Inflammatory macrophage (primary cell): ENCODE results near the gene CA6.
"Not testable (repeated sequence)": the region's sequence is repeated elsewhere in the genome, so short reads cannot be mapped to it uniquely, and the experiment has no call there.

Experiments used
- DNase-seq, 2 donors: peaks; one replicate each; pipeline ENCODE4 v3.0.0-alpha.2; 2020 to 2022

Gene CA6

DNA sequence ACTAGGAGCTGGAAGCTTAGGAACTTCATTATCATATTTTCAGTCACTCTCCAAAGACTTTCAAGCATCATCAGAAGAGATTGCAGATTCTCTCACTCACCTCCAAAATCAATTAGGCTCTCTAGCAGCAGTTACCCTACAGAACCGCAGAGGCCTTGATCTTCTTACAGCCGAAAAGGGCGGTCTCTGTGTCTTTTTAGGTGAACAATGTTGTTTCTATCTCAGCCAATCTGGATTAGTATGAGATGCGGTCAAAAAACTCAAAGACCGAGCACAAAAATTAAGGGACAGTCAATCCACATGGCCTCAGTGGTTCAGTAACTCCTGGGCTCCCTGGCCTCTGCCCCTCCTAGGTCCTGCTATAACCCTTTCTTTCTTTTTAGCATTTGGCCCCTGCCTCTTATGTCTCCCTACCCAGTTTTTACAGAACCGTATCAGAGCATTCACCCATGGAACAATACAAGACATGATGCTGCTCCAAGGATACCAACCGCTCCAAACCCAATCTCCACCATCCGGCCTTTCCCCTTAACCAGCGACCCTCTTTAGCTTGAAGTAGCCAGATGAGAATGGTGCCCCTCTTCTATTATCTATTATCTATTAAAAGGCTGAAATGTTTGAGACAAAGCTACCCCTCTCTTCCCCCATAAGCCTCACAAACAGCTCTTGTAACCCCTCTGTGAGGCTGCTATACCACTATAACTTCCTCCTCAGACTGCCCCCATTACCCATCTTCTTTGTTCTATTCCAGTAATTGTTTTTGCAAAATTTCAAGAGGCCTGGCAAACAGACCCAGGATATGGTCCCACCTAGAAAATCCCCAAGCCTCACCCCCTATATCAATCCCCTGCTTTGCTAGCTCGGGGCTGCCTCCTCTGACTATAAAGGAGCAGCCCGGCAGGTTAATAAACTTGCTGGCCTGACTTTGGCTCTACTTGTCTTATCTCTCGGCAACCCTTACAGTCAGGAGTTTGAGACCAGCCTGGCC is 18.7 kb upstream of the CA6 start:
- no peak for DNase-seq

DNA sequence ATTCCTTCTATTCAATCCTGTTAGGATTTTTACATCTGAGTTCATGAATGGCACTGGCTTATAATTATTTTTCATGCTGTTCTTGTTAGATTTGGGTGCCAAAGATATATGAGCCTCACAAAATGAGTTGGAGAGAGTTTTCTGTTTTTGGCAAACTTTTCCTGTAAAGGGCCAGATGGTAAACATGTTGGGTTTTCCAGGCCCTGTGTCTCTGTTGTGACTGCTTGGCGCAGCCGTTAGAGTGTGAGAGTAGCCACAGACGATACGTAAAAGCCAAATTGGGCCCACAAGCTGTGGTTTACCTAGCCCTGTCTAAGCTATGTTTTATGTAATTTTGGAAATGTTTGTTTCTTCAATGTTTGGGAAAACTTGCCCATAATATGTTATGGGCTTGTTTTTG is 15.6 kb upstream of the CA6 start:
- DNase-seq = no peak

DNA sequence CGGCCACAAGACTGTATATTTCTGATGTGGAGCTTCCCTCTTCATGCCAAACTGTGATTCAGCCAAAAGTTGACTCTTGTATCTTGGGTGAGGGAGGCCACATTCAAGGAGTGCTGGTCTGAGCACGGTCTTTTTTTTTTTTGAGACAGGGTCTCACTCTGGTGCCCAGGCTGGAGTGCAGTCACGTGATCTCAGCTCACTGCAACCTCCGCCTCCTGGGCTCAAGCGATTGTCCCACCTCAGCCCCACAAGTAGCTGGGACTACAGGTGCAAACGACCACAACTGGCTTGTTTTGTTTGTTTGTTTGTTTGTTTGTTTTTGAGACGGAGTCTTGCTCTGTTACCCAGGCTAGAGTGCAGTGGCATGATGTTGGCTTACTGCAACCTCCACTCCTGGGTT is 8.6 kb upstream of the CA6 start:
- not testable (repeated sequence) for DNase-seq

DNA sequence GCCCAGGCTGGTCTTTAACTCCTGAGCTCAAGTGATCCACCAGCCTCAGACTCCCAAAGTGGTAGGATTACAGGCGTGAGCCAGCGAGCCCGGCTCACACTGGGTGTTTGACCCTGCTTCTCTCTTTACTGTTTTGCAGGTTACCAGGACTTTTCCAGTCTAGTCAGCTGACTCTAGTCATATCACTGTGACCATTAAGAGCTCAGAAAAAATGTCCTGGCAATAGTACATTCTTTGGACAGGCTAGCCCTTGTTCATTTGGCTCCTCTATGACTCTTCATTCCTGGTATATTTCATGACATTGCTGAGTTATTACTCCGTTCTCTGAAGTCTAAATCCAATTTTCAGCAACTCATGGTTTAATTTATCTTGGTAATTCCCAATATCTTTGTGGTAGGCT is 8.0 kb upstream of the CA6 start:
- no peak for DNase-seq

DNA sequence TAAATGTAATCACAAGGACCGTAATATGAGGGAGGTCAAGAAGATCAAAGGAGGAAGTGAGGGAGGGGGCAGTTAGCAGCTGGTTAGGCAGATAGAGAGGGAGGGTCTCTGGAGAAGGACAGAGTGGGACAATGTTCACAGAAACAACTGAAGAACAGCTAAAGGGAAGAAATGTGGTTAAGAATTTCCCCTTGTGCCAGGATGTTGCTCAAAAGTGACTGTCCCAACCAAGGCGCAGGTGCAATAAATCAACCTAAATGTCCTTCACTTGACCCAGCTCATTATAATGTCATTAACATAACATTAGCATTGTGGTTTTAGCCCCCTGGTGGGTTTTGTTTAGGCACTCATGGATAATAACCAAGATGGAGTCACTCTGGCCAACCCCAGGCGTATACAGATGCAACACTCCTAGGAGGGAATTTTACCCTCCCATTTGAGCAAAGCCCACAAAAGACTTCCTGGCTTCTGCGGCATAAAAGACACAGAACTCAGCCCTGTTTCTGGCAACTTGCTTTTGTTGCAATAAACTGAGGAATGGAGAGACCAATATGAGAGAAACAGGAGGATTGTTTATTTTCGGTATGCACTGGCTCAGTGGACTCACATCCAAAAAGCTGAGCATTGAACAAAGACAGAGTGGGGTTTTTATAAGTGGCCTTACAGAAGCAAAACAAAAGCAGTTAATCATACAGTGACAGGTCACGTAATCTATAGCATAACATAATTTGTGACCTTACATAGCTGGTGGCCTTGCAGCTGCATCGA is 7.3 kb upstream of the CA6 start:
- DNase-seq = no peak

DNA sequence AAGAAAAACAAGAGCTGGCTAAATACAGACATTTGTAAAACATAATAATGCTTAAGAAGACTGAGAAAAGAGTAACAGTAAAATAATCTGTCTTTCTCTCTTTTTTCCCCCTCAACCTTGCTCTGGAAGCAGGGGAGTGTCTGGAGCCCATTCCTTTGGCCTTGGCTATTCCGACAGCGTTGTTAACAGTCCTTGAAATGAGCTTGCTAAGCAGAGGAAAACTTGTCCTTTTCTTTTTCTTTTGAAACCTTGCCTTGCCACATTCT is 6.7 kb upstream of the CA6 start:
- no peak for DNase-seq

DNA sequence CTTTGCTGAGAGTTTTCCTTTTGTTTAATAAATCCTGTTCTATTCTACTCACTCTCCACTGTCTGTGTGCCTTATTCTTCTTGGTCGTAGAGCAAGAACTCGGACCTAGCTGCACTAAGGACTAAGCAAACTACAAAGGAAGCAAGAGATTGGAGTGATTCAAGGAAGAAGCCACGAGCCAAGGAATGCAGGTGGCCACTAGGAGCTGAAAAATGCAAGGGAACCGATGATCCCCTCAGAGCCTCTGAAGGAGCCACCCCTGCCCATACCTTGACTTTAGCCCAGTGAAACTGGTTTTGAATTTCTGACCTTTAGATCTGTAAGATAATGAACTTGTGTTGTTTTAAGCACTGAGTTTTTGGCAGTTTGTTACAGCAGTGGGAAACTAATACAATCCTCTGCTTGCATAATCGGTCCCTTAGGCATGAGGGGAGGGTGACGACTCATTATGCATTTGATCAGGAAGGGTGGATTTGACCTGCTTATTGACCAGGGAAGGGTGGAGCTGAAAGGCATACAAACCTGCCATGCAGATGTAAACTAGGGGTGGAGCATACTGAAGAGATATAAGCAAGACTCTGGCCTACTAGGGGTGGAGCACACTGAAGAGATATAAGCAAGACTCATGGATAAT is 6.2 kb upstream of the CA6 start:
- no peak for DNase-seq

DNA sequence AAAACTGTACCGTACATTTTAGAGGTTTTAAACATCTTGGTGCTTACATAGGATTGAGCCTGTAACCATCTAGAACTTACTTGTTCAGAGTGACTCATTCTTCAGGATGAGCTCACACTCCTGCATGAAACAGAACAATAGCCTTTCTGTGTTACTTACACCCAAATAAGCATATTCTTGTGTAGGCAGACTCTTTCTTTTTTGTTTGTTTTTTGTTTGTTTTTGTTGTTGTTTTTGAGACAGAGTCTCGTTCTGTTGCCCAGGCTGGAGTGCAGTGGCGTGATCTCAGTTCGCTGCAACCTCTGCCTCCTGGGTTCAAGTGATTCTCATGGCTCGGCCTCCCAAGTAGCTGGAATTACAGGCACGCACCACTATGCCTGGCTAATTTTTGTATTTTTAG is 3.8 kb upstream of the CA6 start:
- peak; percentile 6 to 14 for DNase-seq

DNA sequence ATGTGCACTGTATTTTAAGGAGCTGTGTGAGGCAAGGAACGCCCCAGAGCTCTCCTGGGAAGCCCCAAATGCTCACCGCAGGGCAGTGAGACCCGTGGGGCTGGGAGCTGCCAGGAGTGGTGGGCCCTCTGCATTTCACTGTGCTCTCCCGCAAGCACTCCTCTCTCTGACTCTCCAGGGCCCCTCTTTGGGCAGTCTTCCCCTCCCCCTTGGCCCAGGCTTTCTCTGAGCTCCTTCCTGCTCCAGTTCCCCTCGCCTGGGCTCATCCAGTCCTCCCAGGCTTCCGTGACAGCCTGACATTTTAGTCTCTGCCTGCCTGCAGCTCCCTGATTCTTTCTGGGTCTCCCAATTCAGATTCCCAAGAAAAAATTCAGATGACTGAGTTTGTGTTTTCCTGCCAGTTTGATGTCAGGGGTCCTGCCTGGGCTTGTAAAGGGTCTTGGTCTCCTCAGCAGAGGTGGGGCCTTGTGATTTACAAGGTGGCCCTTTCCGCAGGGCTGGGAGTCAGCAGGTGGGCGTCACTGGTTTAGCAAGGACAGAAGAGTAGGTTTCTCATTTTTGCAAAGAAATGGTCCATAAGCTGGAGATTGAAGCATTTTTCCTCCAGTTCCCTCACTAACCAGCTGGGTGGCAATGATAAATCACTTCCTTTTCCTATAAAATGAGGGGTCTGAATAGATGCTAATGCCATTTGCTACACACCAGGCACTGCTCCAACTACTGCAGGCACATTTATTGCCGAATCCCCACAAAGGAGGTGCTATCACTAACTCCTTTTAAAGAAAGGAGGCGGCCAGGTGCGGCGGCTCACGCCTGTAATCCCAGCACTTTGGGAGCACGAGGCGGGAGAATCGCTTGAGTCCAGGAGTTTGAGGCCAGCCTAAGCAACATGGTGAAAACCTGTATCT is 1.9 kb upstream of the CA6 start:
- no peak for DNase-seq

DNA sequence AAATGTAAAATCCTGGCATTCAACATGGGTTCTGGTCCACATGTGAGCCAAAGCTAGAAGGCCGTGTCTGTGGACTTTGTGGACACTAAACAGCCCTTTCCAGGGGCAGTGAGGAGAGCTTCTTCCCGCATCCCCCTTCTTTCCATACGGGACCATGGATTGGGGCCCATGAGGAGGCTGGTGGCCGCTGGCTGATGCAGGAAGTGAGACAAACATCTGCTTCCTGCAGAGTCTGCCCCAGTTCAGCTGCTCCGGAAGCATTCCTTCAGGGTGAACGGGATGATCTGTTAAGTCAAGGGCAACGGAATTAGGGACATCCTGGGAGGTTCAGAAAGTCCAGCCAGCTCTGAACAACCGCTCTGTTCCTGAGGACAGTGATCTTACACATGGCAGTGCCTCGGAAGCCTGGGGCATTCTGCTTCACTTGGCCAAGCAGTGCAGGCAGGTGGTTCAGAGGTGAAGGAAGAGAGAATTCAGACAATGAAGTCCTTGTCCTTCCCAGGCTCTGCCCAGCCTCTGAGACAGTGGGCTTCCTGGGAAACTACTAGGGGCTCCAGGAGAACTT is 1.5 kb downstream of the CA6 start:
- DNase-seq = no peak

DNA sequence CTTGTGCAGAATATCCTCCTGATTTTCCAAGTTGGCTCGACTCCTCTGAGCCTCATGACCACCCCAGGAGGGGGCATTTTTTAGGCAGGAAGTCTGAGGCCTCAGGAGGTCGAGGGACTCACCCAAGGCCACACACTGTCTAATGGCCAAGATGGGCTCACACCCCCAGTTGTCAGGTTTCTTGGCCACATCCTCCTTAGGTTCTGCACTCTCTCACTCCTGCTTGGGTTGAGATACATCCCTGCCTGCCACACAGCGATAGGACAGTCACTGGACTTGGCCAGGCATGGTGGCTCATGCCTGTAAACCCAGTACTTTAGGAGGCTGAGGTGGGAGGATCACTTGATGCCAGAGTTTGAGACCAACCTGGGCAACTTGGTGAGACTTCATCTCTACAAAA is 4.6 kb downstream of the CA6 start:
- no peak for DNase-seq

DNA sequence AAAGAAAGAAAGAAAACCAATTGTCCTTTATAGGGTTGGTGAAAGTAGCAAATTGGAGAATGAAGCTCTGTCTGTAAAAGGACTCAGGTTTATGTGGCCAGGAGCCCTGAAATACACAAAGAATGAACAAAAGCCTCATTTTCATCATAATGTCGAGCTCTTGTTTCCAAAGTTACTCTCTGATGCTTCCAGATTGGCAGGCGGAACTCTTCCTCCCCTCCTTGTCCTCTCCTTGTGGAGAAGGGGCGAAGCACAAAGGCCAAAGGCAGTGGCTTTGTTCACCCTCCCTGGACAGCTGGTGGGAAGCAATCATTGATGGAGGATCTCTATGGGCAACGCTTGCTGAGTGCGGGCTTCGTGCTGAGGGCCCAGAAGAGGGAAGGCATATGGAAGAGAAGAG is 5.6 kb downstream of the CA6 start:
- DNase-seq = no peak

DNA sequence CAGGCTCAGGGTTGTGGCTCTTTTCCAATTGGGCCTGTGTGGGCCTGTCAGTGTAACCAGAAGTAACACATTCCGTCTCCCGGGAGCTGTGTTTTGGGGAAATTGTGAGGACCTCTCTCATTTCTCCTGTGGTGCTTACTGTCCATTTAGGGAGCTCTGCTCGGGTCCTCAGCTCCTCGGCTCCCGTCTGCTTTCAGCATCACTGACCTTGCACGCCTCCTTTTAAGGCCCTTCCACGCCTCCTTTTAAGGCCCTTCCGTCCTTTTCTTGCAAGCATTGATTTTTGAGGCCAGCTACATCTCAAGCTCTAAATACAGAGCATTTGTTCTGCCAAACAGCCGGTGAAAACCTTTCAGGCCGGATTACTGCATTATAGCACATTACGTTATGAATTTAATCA is 9.7 kb downstream of the CA6 start:
- DNase-seq = no peak

DNA sequence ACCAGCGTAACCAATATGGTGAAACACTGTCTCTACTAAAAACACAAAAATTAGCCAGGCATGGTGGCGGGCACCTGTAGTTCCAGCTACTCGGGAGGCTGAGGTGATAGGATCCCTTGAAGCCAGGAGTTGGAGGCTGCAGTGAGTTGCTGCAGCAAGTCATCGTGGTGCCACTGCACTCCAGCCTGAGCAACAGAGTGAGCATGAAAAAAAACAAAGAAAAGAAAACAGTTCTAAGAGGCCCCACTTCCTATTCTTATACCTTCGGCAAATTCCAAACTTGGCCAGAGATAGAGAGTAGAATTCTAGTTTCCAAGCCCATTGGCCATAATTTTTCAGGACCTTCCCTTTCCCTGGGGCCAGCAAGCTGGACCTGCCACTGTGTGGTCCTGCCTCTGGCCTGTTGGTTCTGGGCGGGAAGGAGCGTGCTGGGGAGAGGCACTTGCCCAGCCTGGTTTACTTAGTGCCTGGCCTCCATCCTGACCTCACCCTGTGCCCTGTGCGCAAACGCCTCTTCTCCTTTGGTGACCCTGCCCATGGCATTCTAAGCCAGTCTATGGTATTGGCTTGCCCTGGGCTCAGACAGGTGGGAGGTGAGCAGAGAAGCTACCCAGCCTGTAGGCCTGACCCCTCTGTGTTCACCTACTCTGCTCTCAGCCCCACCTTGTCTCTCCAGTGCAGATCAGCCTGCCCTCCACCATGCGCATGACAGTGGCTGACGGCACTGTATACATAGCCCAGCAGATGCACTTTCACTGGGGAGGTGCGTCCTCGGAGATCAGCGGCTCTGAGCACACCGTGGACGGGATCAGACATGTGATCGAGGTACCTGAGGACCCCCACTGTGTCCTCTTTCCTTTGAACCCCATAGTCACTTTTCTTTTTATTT is 11.0 kb downstream of the CA6 start:
- no peak for DNase-seq

DNA sequence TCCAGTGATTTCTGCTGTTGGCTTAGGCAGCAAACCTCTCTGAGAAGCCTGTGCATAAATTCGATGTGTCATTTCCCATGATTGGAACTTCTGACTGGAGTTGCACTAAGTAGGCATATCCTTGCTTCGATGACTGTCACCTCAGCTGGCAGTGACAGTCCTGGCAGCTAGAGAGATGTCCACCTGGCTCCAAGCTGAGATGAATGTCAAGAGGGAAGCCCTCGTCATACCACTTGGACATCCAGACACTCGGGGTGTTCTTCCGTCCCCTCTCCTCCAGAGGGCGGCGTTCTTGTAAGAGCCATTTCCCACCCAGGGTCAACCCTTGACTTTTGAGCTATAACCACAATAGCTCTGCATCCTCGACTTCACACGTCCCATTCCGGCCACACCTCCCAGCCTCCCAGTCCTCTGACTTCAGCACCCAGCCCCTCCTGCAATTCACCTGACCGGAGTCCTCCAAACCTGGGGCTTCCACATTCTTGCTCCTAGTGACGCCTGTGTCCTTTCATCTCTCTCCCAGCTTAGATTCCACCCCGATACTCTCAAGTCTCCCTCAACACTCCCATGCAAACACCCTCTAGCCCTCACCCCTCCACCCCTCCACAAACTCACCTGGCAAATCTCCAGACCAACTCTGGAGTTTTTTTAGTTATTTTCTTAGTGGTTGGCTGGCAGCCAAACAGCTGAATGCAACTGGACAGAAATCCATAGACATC is 17.3 kb downstream of the CA6 start:
- peak; percentile 50 to 60 for DNase-seq

DNA sequence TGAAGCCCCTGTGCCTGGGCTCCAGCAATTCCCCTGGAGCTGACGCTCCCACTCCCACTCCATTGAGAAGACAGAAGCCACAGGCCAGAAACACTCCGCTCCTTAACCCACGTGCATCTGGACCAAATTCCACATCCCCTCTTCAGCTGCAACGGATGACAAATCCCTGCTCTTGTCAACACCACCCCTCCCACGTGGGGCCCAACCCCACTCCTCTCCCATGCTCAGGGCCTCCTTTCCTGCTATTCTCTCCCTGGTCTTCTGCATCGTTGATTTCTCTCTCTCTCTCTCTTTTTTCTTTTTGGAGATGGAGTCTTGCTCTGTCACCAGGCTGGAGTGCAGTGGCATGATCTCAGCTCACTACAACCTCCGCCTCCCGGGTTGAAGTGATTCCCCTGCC is 18.3 kb downstream of the CA6 start:
- DNase-seq = no peak

DNA sequence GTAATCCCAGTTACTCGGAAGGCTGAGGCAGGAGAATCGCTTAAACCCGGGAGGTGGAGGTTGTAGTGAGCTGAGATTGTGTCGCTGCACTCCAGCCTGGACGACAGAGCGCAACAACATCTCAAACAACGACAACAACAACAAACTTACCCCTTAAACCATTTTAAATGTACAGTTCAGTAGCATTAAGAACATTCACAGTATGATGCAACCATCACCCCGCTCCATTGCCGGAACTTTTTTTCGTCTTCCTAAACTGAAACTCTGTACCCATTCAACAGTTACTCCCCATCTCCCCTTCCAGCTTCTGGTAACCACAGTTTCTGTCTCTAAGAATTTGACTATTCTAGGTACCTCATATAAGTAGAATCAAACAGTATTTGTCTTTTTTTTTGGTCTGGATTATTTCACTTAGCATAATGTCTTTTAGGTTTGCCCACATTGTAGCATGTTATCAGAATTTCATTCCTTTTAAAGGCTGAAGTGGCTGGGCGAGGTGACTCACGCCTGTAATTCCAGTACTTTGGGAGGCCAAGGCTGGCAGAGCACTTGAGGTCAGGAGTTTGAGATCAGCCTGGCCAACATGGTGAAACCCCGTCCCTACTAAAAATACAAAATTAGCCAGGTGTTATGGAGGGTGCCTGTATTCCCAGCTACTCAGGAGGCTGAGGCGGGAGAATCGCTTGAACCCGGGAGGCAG is 19.6 kb downstream of the CA6 start:
- DNase-seq = no peak

DNA sequence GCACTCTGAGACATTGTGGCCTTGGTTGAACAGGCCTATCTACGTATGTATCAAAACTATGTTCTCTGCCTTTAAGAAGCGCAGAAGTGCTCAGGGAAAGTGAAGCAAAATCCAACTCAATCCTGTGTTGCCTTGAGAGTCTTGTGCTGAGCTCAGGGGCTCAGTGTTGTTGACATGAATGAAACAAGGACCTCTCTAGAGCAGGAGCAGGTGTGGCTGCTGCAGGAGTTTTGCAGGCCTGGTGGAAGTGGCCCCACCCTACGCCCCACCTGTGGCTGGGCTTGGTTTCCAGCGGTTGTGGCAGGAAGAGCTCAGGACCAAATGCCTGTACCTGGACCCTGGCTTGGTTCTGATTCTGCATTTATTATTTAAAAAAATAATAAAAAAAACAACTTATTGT is 20.9 kb downstream of the CA6 start:
- DNase-seq = no peak

DNA sequence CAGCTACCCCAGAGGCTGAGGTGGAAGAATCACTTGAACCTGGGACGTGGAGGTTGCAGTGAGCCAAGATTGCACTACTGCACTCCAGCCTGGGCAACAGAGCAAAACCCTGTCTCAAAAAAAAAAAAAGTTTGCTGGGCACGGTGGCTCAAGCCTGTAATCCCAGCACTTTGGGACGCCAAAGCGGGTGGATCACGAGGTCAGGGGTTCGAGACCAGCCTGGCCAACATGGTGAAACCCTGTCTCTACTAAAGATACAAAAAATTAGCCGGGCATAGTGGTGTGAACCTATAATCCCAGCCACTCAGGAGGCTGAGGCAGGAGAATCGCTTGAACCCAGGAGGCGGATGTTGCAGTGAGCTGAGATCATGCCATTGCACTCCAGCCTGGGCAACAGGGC is 23.2 kb downstream of the CA6 start:
- not testable (repeated sequence) for DNase-seq

DNA sequence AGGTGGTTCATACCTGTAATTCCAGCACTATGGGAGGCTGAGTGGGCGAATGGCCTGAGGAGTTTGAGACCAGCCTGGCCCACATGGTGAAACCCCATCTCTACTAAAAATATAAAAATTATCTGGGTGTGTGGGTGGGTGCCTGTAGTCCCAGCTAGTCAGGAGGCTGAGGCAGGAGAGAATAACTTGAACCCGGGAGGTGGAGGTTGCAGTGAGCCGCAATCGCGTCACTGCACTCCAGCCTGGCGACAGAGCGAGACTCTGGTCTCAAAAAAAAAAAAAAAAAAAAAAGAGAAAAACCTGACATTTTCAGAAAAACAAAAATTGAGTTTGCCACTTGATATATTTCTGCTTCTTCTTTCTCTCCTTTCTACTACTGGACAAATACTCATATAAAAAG is 24.3 kb downstream of the CA6 start:
- no peak for DNase-seq
